ENCODE results near the gene GPC5. TPM values are rescaled to one million over a fixed set of nuclear protein-coding genes. Genes with fewer than 3 reads are reported as not detected.
"Not testable (repeated sequence)": the region's sequence is repeated elsewhere in the genome, so short reads cannot be mapped to it uniquely, and the experiment has no call there.

GPC5 gene
- total RNA-seq, 1 donor from 2014 or later: 4.0 TPM

DNA sequence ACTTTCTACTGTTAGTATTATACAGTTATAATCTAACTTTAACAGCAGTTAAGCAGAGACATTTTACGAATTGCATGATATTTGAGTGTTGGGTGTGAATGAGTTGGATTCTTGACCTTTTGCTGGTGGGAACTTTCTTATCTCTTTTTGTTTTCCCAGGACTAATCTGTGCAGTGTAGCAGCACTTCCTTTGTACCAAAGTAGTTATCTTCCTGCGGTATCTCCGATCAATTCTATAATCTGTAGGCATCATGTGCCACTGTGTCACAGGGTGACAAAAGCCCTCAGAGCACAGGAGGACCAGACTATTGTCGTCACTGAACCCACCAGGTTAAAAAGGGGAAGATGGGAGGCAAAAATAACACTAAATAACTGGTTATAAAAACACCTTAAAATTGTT lies 823.5 kb downstream of the GPC5 start:
- no peak for DNase-seq (ENCODE audit: extremely low read depth, low read depth, low spot score)

DNA sequence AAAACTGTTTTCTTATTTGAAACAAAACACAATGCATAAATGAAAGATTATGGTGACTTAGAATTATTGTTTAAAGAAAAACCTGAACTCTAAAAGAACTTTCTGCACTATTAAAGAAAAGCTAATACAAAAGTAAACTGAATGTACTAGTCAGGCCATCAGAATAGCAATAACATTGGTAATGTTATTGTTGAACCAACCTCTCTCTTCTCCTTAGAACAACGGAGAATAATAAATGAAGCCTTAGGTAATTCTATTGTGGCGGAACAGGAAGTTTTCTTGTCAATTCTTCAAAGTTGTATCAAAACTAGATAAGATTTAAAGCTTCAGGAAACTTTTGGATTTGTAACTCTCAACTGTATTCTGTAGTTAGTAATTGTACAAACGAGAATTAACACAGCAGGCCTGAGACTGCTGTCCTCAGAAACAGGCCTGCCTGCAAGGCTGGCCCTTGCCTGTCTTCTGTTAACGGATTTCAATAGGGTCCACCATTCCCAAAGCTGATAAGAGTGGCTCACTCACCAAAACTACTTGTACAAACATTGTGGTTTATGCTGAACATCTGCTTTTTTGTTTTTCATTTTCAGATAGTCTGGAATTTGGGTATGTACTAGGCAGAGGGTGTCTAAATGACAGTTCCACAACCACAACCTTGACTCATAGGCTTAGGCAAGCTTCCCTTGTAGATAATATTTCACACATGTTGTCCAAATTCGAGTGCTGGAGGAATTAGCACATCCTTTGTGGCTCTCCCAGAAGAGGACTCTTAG lies 825.8 kb downstream of the GPC5 start:
- DNase-seq (ENCODE audit: extremely low read depth, low read depth, low spot score): no peak

DNA sequence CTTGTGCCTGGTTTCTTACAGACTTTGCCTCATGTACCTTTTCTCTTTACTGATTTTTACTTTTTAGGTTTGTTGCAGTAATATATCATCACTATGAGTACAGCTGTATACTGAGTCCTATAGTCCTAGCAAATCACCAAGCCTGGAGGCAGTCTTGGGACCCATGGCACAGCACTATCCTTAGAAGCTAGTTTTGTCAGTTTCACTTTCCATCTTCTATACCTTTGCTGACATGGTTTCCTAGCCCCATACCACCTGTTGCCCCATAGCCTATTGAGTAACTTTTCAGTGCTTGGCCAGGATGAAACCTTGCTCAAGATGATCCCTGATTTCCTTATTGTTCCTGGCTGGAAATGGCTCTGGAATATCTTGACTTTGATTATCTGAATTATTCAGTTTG lies 826.4 kb downstream of the GPC5 start:
- DNase-seq (ENCODE audit: extremely low read depth, low read depth, low spot score): no peak

DNA sequence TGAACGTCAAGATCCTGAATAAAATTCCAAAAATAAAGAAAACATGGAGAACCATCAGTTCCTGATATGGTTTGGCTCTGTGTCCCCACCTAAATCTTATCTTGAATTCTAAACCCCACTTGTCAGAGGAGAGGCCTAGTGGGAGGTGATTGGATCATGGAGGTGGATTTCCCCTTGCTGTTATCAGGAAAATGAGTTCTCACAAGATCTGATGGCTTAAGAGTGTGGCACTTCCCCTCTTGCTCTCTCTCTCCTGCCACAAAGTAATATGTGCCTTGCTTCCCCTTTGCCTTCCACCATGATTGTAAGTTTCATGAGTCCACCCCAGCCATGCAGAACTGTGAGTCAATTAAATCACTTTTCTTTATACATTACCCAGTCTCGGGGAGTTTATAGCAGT lies 827.4 kb downstream of the GPC5 start:
- no peak for DNase-seq (ENCODE audit: extremely low read depth, low read depth, low spot score)

DNA sequence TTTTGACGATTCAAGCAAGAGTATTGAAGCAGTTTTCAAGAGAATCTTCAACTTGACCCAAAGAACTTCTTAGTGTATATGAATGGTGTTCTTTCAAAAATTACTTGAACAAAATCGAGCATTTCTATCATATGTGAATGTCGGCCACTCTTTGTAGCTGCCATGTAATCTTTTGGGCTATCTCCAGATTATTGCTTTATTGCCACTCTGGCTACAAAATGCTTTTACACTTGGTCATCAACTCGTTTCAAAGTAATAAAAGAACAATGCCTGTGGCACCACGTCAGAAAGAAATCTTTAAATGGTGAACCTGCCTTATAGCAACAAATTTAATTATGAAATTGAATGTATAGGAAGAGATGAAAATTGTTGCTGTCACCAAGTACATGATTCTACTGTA lies 834.5 kb downstream of the GPC5 start:
- DNase-seq (ENCODE audit: extremely low read depth, low read depth, low spot score): no peak

DNA sequence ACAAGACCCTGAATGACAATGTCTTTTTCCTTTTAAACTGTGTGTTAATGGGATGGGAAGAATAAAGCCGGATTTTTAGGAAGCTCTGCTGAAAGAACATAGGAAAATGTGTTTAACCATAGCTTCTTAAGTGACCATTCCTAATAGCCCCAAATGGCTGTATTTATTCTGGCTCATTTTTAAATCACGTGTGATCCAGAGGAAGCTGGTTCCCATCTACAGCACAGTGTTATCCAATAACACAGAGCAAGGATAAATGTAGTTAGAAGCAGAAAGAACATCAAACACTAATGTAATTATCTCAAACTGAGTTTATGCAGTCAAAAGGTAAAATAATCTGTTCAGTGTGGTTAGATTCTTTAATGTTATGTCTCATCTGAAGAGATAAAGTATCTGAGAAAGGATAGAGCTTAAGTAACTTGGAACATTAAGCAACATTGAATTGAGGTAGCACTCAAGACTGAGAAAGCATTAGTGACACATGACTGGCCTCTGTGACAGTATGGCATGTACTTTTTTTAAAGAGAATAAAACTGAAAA lies 853.3 kb downstream of the GPC5 start:
- DNase-seq (ENCODE audit: extremely low read depth, low read depth, low spot score): no peak

DNA sequence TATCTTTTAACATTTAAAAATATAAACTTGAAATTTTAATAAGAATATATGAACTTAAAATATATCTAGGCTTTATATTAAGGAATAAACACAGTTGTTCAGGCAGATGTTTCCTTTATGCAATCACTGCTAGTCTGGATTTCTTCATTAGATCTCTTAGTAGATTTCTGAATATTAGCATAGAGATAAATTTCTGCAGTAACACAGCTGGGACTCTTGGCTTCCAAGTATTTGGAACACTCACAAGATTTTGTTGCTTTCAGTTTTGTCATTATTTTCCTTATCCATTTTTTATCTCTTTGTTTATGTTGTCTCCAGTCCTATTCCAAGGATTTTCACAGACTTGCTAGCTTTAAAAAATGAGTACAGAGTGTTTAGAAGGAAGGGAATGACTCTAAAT lies 857.1 kb downstream of the GPC5 start:
- DNase-seq (ENCODE audit: extremely low read depth, low read depth, low spot score): no peak

DNA sequence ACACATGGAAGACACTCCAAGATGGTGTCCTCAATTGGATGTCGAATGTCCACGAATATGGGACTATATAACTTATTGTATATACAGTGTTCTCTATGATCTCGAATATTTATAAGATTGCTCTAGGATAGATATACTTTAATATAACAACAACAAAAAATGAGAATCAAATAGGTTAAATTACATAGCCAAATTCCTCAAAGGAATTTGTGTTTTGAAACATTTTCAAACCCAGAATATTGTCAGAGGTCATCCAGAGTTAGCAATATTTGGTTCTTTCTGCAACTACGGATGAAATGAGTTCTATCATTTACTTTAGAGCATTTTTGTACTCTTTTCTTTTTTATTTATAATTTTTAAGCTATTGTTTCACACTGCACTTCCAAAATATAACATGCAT lies 857.8 kb downstream of the GPC5 start:
- DNase-seq (ENCODE audit: extremely low read depth, low read depth, low spot score): no peak

DNA sequence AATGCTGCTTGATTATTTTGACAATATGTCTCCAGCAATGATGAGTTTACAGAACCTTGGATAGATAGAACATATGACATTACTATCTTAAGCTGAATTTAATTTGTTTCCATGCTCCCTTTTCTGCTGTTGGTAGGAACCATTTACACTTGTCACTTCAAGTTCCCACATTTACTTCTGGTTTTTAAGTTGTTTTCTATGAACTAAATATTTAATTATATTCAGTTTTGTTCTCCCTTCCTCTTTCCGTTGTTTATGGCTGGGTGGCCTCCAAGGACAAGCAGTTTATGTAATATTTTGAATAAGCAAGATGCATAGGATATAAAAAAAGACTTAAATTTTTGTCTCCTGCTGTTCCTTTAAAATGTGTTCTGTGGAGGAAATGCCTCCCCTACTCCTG lies 860.6 kb downstream of the GPC5 start:
- no peak for DNase-seq (ENCODE audit: extremely low read depth, low read depth, low spot score)

DNA sequence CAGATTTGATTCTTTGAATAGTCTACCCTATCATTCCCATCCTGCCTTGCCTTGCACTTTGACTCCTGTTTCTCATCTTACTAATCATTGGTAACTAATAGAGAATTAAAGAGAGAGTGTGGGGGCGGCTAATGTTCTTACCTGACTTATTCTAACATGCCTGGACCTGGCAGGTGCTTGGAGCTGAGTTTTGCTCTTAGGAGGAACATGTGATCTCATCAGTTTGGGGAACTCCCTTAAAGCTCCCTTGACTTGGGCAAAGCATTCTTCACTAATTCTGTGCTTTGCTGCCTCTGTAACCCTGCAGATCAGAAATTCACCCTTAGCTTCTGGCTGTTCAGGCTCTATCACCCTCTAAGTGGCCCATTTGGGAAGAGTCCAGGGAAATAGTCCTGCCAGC lies 861.1 kb downstream of the GPC5 start:
- DNase-seq (ENCODE audit: extremely low read depth, low read depth, low spot score): no peak

DNA sequence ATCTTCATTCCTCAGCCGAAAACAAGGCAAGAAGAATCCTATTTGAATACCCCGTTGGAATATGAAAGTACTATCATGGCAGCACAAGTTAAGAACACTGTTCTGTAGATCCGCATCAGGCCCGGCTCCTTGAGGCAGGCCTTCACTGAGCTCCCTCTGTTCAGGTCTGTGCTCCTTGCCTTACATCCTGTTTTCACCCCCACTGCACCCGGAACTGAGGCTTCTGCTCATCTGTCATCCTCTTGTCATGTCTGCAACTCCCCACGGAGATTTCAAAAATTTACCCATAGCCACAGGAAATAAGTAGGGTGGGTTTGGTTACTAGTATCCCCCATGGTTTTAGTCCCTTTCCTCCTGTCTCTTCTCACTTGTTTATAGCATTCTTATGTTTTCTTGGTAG lies 861.9 kb downstream of the GPC5 start:
- no peak for DNase-seq (ENCODE audit: extremely low read depth, low read depth, low spot score)

DNA sequence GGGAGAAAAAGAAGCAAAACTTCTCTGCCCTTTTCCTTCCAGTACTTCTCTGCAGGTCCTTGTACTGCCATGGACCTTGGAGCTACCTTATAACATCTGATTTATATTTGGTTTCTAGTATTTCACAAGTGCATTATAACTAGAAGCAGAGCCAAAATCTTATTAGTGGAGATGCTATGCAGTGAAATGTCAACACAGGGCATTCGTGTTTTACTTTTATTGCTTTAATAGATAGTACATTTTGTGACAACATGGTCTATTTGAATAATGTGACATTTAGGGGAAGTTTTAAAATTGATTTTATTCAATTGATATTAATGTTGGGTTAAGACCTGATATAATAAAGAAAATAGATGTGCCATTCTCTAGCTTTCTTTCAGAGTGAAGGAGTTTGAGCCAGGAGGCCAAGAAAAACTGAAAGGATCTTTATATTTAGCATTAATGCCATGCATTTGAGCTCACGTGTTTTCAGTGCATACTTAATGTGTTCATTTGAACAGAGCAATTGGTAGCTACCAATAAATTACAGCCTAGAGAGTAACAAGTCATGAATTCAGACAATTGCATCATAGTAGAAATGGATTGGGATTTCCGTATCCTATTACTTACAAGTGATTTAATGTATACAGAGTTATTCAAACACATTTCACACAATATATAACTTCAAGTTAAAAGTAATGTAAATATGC lies 863.8 kb downstream of the GPC5 start:
- no peak for DNase-seq (ENCODE audit: extremely low read depth, low read depth, low spot score)

DNA sequence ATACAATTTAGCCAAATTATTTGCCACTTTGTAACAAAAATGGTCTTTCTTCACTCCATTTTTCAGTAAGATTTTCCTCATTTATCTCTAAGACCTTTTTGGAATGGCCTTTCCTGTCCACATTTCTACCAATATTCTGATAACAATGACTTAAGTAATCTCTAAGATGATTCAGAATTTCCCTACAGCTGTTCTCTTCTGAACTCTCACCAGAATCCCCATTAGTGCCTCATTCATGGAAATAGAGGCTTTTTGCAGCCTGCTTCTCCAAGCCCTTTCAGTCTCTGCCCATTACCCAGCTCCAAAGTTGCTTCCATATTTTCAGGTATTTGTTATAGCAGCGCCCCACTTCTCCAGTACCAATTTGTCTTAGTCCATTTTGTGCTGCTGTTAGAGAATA lies 867.0 kb downstream of the GPC5 start:
- no peak for DNase-seq (ENCODE audit: extremely low read depth, low read depth, low spot score)

DNA sequence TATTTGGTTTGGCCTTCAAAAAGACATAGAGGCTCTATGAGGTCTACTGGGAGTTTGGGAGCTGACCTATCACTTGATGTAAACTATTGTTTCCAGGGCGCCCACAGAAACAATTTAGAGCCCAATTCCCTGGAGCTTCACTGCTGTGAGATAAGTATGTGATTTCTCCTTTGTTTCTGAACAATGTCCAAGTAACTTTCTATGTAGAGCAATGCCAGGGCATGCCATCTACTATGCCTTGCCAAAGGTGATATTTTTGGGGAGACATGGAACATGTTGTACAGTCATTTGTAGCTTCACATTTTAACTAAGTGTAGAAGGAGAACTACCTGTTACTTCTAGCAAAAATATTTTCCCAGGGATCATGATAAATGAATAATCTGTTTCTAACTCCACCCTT lies 872.6 kb downstream of the GPC5 start:
- DNase-seq (ENCODE audit: extremely low read depth, low read depth, low spot score): no peak

DNA sequence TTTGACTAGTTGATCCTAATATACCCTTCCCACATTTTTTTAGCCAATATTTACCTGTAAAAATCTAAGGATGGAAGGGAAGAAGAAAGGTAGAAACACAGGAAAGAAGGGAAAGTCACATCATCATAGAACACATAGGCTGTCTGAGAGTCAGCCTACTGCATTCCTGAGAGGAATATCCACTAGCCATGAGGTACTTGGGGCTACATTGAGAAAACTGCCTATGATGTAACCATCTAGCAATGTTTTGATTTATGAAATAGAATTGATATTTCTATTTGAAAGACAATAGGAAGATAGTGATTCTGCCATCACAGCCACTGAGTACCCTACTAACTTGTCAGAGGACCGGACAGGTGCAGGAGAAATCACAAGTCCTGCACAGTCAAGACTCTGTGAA lies 873.8 kb downstream of the GPC5 start:
- no peak for DNase-seq (ENCODE audit: extremely low read depth, low read depth, low spot score)

DNA sequence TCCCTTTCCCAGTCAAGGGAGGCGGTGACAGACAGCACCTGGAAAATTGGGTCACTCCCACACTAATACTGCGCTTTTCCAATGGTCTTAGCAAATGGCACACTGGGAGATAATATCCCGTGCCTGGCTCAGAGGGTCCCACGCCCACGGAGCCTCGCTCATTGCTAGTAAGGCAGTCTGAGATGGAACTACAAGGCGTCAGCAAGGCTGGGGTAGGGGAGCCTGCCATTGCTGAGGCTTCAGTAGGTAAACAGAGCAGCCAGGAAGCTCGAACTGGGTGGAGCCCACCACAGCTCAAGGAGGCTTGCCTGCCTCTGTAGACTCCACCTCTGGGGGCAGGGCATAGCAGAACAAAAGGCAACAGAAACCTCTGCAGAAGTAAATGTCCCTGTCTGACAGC lies 882.6 kb downstream of the GPC5 start:
- not testable (repeated sequence) for DNase-seq (ENCODE audit: extremely low read depth, low read depth, low spot score)

DNA sequence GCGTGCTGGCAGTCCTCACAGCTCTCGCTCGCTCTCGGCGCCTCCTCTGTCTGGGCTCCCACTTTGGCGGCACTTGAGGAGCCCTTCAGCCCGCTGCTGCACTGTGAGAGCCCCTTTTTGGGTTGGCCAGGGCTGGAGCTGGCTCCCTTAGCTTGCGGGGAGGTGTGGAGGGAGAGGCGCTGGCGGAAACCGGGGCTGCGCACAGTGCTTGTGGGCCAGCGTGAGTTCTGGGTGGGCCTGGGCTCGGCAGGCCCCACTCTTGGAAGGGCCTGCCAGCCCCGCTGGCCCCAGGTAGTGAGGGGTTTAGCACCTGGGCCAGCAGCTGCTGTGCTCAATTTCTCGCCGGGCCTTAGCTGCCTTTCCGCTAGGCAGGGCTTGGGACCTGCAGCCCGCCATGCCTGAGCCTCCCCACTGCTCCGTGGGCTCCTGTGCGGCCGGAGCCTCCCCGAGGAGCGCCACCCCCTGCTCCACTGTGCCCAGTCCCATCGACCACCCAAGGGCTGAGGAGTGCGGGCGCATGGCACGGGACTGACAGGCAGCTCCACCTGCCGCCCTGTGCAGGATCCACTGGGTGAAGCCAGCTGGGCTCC lies 892.4 kb downstream of the GPC5 start:
- not testable (repeated sequence) for DNase-seq (ENCODE audit: extremely low read depth, low read depth, low spot score)

DNA sequence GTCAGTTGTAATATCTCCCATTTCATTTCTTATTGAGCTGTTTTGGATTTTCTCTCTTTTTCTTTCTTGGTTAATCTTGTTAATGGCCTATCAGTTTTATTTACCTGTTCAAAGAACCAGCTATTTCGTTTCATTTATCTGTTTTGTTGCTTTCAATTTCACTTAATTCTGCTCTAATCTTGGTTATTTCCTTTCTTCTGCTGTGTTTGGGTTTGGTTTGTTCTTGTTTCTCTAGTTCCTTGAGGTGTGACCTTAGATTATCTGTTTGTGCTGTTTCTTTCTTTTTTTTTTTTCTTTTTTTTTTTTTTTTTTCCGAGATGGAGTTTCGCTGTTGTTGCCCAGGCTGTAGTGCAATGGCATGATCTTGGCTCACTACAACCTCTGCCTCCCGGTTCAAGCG lies 896.1 kb downstream of the GPC5 start:
- not testable (repeated sequence) for DNase-seq (ENCODE audit: extremely low read depth, low read depth, low spot score)

DNA sequence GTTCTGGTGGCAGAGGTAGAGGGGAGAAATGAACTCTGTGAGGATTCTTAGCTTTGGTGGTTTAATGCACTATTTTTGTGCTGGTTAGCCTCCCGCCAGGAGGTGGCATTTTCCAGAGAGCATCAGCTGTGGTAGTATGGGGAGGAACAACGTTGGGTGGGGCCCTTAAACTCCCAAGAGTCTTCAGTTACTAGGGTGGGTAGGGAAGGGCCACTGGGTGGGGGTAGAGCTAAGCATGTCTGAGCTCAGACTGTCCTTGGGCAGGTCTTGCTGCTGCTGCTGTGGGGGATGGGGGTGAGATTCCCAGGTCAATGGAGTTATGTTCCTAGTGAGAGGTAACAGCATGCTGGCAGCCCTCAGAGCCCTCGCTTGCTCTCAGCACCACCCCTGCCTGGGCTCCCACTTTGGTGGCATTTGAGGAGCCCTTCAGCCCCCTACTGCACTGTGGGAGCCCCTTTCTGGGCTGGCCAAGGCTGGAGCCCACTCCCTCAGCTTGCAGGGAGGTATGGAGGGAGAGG lies 897.8 kb downstream of the GPC5 start:
- not testable (repeated sequence) for DNase-seq (ENCODE audit: extremely low read depth, low read depth, low spot score)

DNA sequence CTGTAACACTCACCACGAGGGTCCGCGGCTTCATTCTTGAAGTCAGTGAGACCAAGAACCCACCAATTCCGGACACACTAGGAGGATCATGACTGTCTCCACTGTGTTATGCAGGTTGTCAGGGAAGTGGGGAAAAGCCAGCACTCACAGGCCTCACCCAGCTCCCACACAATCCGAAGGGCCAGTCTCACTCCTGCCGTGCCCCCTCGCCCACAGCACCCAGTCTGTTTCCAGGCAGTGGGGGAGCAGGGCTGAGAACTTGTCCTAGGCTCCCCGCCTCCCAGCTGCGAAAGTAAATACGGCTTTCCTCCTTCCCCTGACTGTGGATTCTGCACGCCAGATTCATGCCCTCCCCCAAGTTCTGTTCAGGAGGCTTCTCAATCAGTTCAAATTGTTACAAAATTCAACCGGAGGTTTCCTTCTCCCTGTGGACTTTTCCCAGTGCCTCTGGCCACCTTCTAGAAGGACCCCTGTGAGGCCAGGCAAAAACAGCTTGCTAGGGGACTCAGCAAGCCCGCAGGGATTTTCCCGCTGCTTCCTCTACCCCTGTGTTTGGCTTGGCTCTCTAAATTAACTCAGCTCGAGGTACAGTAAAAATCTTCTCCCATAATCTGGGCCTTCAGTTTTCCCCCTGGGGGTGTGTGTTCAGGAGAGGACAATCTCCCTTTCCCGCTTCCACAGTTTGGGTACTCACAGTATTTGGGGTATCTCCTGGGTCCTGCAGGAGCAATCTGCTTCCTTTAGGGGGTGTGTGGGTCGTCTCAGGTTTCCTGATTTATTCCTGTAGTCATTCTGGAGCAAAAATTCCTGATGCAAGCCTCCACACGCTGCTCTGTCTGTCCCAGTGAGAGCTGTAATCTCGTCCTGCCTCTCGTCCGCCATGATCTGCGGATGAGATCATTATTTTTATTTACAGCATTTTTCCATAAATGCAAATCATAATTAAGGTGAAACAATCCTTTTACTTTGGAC lies 899.8 kb downstream of the GPC5 start:
- DNase-seq (ENCODE audit: extremely low read depth, low read depth, low spot score): no peak
